GM12864 (cell line): ENCODE data around the gene STPG1.

Source experiments
- DNase-seq: peaks from one replicate; pipeline ENCODE4 v3.0.0-alpha.2; 2011; ENCODE audit warnings: low read depth
- H3K4me3 ChIP-seq: 2 replicates; pipeline ENCODE4 v1.5.1; 2011; ENCODE audit warnings: mild to moderate bottlenecking, low read depth, low read length, control low read depth
- CTCF ChIP-seq: IDR thresholded peaks from 2 replicates; pipeline ENCODE4 v1.5.1; 2011; ENCODE audit warnings: low read depth, mild to moderate bottlenecking, moderate library complexity, low read length, control low read depth, inconsistent platforms; ENCODE audit errors: missing control alignments

Gene STPG1

GRCh38 chr1:24315391-24315790 lies 98.2 kb downstream of the STPG1 start:
- H3K4me3 ChIP-seq: no peak overlapping the region

GRCh38 chr1:24311741-24312140 lies 101.8 kb downstream of the STPG1 start:
- DNase-seq: no peak
- no peak for TF ChIP-seq CTCF
- no peak overlapping the region for H3K4me3 ChIP-seq

More at GRCh38 chr1:24315391-24315790, 98.2 kb downstream of the STPG1 start:
- DNase-seq: no peak
- TF ChIP-seq CTCF: no peak

- no peak overlapping the region for H3K4me3 ChIP-seq
- DNase-seq: no peak
- TF ChIP-seq CTCF: no peak
Observed at GRCh38 chr1:24311234-24311633, 102.3 kb downstream of the STPG1 start.

GRCh38 chr1:24309762-24310485 lies 103.7 kb downstream of the STPG1 start:
- TF ChIP-seq CTCF: no peak
- no peak for DNase-seq
- H3K4me3 ChIP-seq: no peak overlapping the region

- peak; percentile 36 for TF ChIP-seq CTCF
- no peak for DNase-seq
- no peak overlapping the region for H3K4me3 ChIP-seq
Observed at GRCh38 chr1:24308365-24309015, 105.1 kb downstream of the STPG1 start.
